Lung microvascular endothelial cell (primary cell): Measurements from ENCODE around the gene QRFP. TPM values are rescaled to one million over a fixed set of nuclear protein-coding genes. Genes with fewer than 3 reads are reported as not detected.

Experiments
- DNase-seq, 2 donors: peaks; one replicate each; pipeline versions ENCODE4 v3.0.0 to v3.0.0-alpha.2; 2010; ENCODE audit warnings: low read depth in 2 of 2
- total RNA-seq: library from RNA; depleted of rRNA; stranded (reverse); fragments of >200 nt; gene quantifications from 2 replicates; pipeline ENCODE4 v1.2.1, GENCODE V29; 2014

Gene QRFP
- total RNA-seq, result not detected in 2 replicates

DNA sequence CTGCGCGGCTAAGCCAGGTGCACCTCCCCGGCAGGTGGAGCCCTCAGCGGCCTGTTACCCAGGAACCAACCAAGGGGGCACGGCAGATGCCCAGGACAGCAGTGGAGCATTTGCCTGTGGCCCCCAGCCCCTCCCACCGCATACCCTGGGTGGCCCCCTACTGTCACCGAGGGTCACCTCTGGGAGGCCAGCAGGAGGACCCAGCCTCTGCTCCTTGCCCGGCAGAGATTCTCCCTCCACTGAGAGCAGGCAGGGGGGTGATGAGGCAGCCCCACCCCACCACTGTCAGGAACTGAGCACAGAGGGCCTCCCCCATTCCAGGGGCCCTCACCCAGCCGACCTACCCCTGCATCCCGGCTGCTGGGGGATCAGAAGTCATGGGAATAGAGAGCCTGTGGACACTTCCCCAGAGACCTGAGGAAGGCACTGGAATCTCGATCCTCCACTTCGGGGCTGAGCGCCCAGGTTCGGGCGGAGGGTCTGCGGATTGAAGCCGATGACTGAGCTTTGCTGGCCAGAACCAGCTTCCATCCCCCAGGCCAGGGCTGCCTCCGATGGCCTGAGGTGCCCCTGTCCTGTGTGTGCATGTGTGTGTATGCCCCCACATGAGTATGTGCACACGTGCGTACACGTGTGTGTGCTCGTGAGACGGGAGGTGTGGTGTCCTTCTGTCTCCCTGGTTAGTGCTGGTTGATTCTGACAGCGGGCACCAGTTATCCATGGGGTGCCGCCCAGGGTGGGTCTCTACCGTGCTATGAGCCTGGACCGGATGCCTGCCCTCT lies at the start of gene QRFP:
QRFP (minus strand) TSS at position 580 of the 782 bp plus-strand sequence. CDS start 2,974 bp downstream, outside the sequence.
- DNase-seq, result no peak

DNA sequence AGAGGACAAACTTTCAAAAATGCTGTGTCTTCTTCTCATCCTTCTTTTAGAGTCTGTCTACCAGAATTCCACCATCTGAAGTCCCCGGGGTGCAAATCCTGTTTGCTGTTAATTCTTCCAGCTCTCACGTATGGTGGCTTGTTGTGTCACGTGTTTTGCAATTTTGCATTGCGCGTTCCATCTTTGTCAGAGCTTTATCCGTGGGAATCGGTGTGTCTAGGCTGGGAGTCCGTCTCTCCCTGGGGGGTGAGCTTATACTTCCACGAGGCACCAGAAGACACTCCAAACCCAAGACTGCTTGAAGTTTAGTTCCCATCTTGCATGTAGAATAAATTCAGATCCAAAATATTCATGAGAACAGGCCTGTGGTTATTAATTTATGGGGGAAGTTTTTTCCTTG lies 48.6 kb upstream of the QRFP start:
- no peak for DNase-seq

DNA sequence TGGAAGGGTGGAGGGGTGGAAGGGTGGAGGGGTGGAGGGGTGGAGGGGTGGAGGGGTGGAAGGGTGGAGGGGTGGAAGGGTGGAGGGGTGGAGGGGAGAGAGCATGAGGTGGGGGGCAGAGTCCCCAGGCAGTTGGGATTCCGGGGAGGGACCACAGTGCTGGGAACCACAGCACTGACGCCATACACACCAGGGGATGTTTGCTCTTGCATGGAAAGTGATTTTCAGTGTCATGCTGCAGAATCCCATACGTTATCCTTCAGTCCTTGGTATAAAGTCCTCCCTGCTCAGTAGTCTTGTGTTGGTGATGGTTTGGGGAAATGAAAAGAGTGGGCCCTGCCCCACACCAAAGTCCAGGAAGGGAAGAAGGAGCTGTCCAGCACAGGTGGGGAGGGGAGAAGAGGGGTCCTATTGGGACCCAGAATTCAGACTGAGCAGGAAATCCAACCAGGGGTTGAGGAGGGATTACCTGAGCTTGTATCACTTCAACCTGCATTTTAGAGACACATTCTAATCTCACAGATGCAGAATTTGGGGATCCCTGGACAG lies 48.0 kb upstream of the QRFP start:
- DNase-seq, result no peak

- DNase-seq, result no peak
Measured at GRCh38 chr9:130943777-130944176, 47.2 kb upstream of the QRFP start.

DNA sequence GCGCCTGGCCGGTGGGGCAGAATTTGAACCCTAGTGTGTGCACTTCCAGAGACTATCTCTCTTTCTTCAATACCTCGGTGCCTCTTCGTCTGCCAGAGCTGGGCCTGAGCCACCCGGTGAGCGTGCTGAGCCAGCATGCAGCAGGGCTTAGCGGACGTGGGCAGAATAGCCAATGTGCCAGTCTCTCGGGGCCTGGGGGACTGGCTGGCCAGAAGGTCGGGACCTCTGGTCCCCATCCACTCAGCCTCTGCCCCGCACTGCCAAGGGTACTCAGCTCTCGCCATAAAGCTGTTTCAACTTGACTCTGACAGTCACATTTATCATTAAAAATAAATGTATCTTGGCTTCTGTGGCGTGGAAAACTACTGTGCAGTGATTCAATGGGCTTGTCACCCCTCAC lies 46.6 kb upstream of the QRFP start:
- no peak for DNase-seq

DNA sequence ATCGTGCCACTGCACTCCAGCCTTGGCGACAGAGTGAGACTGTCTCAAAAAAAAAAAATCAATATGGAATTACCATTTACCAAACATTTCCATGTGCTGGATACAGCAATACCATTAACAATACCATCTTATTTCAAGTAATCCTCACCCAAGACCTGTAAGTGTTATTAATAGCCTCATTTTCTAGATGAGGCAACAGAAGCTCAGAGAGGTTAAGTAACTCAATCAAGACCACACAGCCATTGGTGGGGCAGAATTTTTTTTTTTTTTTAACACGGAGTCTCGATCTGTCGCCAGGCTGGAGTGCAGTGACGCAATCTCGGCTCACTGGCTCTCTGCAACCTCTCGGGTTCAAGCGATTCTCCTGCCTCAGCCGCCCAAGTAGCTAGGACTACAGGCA lies 46.1 kb upstream of the QRFP start:
- DNase-seq, result no peak

DNA sequence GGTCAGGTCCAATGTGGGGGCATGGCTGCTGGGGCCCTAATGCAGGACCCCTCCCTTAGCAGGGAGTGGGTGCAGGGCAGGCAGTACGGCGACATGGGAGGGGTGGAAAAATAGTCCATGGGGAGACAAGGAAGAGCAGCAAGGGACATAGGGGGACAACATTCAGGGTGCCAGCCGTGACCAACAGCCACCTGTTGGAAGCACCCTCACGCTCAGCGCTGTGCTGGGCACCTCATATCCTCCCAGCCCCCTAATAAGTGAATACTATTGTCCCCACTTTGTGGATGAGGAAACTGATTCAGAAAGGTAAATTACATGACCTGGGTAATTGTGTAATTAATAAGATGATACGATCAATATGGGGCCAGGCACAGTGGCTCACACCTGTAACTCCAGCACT lies 45.5 kb upstream of the QRFP start:
- no peak for DNase-seq

DNA sequence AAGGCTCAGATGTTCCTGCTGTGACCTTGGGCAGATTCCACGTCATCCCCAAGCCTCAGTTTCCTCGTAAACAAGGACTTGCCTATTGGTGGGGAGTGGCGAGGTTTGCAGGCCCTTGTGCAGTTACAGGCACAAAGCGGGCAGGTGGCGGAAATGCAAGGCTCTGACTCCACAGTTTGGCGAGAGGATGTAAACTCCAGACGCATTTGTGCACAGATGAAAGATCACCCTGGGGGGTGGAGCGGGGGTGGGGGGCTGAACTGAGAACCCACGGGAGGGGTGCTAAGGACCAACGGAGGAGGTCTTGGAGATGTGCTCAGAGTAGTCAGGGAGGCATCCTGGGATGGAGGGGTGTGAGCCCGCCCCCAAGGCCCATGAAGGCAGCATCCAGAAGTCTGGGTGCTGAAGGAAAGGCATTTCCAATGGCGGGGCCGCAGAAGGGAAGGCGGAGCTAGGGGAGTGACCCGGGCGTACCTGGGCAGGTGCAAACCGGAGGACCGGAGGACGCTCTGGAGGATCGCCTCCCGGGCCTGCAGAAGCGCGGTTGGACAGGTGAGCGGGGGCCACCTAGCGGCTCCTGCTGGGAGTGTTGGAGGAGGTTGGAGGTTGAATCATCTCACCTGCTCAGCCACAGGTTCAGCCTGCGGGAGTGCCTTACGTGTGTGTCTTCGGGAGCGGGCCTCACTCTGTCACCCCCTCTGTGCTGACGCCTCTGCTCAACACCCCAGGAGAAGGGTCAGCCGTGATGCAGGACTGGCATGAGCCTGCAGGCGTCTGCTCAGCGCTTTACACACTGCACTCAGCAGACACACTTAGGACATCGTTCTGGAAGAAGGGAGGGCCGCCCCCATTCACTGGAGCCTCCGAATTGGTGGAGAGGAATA lies 44.3 kb upstream of the QRFP start:
- peak; percentile 38 to 69 for DNase-seq

- DNase-seq, result no peak
Measured at GRCh38 chr9:130940027-130940549, 43.5 kb upstream of the QRFP start.

- peak; percentile 15 to 23 for DNase-seq
Measured at GRCh38 chr9:130939405-130940026, 42.9 kb upstream of the QRFP start.

DNA sequence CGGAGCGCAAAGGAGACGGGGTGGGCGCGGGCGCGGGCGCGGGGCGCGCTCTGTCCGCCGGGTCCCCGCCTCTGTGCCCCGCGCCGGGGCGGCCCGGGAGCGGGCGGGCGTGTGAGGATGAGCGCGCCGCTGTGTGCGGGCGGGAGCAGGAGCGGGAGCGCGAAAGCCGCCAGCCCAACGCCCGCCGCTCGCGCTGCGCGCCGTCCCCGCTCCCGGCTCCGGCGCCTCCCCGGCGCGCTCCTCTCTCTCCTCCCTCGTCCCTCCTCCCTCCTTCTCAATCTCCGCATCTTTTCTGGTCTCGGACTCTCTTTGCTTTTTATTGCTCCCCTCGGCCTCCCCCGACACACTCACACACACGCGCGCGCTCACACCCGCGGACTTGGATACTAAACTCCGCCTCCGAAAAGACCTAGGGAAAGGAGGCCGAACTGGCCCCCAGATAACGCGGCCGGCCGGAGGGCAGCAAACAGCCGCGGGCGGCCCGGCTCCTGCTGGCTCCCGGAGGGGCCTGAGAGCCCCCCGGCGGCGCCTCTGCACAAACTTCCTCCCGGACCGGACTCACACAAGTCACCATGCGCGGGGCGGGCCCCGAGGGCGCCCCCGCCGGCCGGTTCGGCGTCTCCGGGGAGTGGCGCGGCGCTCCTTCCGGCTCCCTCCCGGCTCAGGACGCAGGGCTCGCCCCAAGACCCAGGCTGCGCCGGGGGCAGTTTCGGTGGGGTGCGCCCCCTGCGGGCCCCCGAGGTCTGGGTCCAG lies 42.2 kb upstream of the QRFP start, which contains the start of gene FIBCD1:
FIBCD1 (minus strand) TSS at position 596 of the 753 bp plus-strand sequence. CDS start 640 bp downstream, outside the sequence.
- DNase-seq, result peak; percentile 23 to 33

DNA sequence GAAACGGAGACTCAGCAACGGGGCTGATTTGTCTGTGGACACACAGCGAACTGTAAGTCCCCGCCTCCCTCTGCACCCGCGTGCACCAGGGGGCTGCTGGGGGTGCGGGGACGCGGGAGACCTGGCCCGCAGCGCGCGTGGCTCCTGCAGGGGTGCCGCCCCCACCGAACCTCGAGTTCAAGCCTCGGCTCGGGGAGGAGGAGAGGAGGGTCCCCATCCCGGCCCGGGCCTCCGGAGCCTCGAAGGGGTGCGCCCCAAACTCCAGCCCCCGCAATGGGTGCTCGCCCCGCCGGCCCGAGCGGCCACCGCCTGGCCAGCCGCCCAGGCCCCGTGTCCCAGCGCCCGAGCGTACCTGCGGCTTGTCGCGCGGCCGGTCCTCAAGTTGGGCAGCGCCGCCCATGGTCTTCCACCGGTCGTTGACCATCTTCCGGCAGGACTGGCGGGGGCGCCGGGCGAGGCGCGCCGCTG lies 41.6 kb upstream of the QRFP start:
- no peak for DNase-seq

- no peak for DNase-seq
Measured at GRCh38 chr9:130937146-130938076, 40.8 kb upstream of the QRFP start.

DNA sequence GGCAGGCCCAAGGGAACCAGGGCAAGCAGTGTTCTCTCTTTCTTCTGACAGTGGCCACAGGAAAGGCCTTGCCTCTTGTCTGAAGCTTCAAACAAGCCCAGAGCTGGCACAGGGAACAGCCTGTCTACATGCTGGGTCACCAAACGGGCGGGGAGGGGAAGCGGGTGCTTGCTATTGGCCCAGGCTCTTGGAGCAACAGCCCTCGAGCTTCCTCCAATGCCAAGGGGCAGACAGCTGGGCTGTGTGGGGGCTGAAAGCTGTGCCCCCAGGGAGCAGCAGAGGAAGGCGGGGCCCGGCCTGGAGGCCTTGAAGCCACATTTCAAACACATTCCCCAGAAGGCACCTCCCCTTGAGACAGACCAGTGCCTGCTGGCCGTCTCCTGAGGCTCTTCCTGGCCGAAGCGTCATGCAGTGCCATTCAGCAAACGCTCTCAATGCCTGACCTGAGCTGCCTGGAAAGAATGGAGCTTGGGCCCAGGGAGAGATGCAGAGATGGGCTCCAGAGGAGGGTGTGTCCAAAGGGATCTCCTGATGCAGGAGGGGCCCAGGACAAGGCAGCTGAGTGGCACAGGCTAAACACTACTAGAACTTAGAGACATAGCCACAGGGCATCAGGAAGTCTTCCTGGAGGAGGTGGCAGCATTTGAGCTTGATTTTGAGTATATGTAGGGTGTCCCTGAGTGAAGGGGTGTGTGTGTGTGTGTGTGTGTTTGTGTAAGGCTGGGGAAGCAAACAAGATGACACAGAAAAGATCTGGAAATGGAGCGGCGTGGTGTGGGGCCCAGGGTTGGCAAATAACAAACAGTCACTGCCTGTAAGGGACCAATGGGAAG lies 39.9 kb upstream of the QRFP start:
- peak in 1 of 2 donors; percentile 23 for DNase-seq

DNA sequence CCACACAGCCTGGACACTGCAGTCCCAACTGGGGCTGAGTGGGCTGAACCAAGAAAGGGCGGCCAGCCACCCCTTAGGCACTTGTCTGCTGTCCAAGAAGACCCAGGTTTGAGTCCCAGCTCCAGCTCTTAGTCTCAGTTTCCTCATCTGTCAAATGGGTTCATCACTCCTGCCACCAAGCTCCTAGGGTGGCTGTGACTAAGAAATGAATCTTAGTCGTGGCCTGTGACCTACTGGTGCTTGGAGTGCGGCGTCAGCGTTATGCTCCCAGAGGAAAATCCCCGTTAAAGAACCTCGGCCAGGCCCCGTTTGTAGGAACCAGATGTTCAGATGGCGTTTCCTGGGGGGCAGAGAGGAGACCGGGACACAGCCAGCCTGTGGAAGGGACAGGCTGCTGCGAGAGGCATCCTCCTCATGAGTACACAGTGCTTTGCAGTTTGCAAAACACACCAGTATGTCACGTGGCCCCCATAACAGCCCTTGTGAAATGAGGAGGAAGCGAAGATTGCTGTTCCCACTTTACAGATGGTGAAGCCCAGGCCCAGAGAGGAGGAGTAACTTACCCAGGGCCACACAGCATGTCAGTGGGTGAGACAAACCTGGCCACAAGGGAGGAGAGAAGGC lies 39.1 kb upstream of the QRFP start:
- DNase-seq, result no peak

GRCh38 chr9:130934702-130935647 lies 38.4 kb upstream of the QRFP start:
- DNase-seq, result no peak

DNA sequence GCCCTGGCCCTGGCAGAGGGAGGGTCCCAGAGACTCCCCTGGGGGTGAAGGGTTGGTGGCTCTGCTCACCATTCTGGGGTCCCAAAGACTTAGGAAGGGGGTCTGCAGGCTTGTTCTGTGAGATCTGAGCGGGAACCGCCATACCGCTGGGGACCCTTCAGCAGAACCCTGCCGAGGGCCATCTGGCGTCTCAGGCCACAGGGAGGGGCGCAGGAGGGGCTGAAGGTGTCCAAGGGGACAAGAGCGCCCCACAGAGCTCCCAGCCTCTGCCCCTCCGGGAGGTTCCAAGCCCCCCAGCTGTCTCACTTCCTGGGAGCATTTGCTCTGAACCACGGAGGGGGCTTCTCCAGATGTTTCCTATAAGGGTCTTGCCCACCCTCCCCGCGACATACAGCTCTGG lies 37.6 kb upstream of the QRFP start:
- no peak for DNase-seq
